NAMALWA (cell line): Measurements from ENCODE around the gene ATP8A1.
"Not testable (repeated sequence)": the region's sequence is repeated elsewhere in the genome, so short reads cannot be mapped to it uniquely, and the experiment has no call there.

Source experiments
- DNase-seq: peaks from one replicate; pipeline ENCODE4 v3.0.0-alpha.2; 2015; ENCODE audit warnings: low spot score

The ATP8A1 gene

DNA sequence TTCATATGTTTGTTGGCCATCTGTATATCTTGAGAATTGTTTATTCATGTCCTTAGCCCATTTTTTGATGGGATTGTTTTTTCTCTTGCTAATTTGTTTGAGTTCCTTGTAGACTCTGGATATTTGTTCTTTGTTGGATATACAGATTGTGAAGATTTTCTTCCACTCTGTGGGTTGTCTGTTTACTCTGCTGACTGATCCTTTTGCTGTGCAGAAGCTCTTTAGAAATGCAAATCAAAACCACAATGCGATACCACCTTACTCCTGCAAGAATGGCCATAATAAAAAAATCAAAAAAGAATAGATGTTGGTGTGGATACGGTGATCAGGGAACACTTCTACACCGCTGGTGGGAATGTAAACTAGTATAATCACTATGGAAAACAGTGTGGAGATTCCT lies 189.1 kb downstream of the ATP8A1 start:
- not testable (repeated sequence) for DNase-seq

DNA sequence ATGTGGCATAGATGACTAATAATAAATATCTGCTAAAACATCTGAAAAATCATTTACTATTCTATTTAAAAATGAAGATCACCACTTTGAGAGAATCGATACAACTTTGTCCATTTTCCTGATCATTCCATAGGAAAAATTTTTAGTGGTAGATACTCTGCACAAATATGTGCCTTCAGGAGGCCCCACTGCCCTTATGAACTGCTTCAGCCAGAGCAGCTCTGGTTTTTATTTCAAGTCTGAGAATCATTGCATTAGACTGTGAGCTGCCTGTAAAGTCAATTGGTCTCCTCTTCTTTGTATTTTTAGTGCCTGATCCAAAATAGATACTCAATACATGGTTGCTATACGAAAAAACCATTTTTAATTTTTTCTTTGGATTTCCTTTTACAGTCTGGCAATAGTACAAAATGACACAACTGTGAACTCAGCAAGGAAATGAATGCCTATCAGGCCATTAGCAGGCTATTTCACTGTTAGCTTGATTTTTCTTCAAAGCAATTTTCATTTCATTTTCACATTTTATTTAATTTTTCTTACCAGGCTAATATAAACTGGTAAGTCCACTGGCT lies 190.5 kb downstream of the ATP8A1 start:
- DNase-seq: no peak

DNA sequence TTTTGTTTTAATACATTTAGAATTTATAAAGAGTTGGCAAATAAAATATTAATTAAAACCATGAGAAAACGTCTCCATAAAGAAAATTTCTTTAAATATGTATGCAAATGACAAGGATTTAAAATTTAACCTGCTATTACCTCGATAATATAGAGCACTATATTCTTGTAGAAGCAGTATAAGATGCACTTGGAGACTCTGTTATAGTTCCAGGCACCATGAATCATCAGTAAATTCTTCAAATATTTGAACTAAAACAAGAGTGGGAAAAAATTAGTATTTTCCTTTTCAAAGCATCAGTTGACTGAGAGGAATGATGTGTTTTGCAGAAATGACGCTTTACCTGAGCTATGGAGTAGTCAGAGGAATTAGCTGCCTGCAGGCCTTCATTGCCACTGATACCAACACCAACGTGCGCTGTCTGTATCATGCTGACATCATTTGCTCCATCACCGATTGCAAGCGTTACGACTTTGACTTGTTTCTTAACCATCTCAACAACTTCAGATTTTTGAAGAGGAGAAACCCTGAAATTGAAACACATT lies 192.3 kb downstream of the ATP8A1 start:
- DNase-seq: no peak

DNA sequence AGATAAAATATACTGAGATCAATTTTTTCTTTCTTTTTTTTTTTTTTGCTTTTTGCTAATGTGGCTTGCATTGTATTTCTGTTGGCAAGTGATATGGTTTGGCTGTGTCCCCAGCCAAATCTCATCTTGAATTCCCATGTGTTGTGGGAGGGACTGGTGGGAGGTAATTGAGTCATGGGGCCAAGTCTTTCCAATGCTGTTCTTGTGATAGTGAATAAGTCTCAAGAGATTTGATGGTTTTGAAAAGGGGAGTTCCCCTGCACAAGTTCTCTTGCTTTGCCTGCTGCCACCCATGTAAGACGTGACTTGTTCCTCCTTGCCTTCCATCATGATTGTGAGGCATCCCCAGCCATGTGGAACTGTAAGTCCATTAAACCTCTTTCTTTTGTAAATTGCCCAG lies 195.7 kb downstream of the ATP8A1 start:
- not testable (repeated sequence) for DNase-seq

DNA sequence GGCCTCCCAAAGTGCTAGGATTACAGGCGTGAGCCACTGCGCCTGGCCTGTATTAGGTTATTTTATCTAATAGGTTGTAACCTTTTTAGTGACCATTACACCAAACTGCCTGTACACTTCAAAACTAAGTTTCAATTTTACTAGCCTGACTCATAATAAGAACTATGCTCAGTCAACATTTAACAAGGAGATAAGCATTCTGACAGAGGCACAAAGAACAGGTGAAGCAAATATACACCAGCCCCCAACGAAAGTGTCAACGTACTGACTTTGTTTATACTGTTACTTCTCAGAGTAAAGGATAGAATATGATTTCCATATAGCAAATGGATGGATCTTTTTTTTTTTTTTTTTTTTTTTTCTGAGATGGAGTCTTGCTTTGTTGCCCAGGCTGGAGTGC lies 196.9 kb downstream of the ATP8A1 start:
- no peak for DNase-seq

DNA sequence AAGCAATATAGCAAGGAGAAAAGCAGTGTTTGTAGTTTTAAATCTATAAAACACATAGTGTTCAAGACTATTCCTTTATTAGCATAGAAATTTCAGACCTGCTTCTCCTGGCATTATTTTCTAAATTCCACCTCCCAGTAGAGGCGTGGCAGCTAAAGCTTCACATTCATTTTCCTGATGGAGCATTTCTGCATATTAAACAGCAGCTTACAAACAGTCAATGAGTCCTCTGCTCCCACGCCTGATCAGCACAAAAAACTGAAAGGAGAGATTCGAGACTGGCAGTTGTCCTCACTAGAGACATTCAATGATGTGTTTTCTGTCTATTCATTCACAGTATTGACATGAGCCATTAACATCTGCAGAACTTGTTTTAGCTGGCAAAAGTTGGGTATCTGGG lies 198.2 kb downstream of the ATP8A1 start:
- DNase-seq: no peak

DNA sequence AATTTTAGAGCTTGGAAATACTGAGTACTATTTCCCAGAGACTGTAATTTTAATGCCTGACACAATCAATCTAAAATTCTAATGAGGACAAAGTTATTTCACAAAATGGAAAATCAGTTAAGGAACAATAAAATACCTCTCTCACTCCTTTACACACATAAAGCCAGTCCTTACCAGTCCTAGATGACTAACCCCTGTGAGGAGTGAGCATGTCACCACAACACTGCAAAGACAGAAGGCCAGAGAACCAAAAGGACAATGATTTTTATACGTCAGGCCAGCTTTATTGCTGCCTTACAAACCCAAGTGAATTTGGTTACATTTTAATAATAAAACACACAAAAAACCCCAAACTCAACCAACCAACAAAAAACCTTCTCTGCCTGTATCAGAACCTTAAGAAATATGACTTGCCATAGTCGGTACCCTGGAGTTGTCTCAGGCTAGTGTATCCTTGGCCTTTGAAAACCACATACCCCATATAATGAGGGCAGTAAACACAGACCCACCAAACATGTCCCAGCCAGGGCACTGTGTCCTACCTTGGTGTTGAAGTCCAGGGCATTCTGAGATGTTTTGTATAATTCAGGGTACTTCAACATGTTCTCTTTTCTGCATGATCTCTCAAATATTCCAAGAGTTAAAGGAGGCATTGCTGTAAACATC lies 202.0 kb downstream of the ATP8A1 start:
- DNase-seq: no peak

DNA sequence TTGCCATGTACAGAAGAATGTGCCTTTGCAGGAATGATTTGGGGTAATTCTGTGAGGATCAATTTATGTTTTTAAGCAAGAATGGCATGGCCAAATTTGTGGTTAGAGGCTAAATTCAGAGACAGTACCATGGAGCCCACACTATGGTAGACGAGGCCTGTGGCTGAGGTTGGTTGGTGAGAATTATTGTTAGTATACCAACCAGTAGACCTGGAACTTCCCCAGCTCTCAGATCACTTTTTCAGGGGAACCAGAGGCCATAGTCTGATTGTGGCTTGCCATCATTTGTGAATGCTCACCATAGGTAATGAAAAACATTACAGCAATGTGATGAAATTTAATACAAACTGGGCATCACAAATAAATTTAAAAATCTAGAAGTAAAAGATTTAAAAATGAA lies 203.3 kb downstream of the ATP8A1 start:
- DNase-seq: no peak

DNA sequence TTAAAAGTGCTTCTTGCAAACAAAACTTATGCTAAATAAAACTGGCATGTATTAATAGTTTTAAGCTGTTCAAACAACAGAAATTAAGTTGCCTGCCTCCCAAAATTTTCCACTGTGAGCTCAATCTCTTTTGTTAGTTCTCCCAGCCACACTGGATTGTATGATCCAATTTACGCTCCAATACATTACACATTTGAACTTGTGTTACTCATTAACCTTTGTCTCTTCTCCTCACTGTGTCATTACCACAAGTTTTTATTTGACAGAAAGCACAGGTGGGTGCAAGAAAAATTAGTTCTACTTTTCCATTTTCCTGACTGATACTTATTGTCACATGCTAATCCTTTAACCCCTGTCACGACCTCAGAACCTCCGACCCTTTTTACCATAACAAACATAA lies 204.1 kb downstream of the ATP8A1 start:
- no peak for DNase-seq

DNA sequence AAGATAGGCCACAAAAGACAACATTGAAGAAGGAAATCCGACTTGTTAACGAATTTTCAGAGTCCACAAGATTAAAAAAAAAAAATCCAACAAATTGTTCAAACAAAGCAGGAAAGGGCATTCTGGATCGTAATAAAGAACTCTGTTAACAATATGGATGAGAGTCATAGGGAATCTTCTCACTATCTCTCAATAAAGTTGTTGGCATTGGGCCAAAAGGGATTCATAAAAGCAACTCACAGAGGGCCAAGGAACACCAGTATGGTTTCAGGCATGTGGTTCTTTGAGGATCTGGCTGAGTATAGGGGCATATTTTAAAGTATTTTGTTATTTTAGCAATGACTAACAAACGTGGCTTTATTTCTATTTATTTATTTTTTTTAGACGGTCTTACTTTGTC lies 210.1 kb downstream of the ATP8A1 start:
- DNase-seq: no peak

DNA sequence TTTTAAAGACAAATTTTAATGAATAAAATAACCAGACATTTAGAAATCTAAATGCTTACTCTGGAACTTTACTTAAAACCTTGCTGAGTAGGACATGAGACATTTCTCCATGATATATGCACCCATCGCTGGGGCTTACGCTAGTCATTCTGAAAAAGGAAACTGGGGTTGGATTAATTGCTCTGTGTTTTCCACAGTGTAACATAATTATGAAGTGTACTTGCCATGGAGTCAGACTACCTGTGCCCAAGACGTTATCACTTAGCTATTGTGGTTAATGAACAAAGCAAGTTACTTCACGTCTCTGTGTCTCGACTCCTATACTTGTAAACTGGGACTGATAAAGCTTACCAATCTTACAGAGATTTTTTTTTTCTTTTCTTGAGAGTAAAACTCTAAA lies 211.9 kb downstream of the ATP8A1 start:
- no peak for DNase-seq

DNA sequence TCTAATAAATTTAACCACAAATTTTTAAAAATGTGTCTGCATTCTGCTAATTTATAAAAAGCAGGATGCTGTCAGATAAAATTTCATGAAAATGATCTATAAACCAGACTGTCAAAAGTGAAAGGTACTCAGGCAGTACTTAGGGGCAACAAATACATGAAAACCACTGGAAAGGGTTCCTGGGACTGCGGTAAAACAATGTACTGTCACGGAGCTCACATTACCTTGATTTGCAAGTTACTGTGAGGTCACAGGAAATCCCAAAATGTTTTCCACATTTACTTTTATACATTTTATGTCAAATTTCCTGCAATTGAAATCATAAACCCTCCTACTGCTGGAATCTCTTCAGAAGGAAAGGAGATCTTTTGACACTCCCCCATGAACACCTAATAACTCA lies 214.3 kb downstream of the ATP8A1 start:
- no peak for DNase-seq

DNA sequence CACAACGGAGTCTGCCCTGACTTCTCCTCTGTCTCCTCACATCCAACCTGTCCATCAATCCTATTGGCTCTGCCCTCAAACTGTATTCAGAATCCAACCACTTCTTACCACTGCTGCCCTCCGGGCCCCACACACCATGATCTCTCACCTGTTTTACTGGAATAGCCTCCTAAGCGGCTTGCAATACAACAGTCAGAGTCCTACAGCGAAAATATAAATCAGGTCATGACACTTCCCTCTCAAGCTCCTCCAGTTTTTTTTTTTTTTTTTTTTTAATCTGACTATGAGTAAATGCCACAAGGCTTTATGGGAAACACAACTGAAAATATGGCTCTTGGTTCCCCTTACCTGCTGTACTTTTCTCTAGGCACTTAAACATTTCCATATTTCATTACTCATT lies 216.8 kb downstream of the ATP8A1 start:
- DNase-seq: no peak

DNA sequence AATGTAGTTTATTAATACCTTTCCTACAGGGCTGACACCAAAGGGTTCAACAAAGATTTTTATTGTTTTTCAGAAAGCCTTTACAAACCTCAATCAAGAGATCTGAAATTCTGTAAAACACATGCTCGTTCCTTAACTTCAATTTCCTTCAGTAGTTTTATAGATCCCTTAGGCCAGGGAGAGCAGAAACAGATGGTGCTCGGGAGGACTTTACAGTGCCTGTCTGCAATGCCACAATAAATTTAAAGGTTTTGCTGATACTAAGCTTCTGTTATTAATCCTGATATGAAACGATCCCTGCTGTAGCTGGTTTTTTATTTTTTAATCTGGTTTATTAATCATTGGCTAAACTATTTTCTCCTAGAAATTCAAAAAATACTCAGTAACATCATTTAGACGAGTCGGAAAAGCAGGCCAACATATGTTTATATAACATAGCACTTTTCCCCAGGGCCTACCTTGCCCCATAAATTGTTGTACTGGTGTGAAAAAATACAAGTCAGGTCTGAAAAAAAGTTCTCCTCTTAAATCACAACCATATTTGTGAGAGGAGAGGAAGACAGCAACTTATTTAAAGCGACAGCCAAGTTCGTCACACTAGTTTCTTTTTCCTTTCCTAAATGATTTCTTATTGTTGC lies 219.9 kb downstream of the ATP8A1 start:
- DNase-seq: no peak

DNA sequence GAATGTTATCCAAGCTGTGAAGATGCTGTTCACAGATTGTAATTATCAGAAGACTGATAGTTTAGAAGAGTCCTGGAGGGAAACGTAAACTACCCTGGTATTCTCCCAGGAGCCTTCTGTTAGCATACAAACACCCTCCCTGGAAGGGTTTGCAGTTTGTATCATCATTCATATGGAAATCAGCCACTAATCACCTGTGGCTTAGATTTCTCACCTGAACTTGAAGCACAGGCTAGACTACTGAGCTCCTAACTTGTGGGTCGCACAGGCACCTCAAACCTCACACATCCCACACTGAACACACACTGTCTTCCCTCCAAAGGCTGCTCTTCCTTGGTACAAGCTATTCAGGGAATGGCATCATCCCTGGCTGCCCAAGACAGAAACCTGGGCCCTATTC lies 228.9 kb downstream of the ATP8A1 start:
- DNase-seq: no peak

DNA sequence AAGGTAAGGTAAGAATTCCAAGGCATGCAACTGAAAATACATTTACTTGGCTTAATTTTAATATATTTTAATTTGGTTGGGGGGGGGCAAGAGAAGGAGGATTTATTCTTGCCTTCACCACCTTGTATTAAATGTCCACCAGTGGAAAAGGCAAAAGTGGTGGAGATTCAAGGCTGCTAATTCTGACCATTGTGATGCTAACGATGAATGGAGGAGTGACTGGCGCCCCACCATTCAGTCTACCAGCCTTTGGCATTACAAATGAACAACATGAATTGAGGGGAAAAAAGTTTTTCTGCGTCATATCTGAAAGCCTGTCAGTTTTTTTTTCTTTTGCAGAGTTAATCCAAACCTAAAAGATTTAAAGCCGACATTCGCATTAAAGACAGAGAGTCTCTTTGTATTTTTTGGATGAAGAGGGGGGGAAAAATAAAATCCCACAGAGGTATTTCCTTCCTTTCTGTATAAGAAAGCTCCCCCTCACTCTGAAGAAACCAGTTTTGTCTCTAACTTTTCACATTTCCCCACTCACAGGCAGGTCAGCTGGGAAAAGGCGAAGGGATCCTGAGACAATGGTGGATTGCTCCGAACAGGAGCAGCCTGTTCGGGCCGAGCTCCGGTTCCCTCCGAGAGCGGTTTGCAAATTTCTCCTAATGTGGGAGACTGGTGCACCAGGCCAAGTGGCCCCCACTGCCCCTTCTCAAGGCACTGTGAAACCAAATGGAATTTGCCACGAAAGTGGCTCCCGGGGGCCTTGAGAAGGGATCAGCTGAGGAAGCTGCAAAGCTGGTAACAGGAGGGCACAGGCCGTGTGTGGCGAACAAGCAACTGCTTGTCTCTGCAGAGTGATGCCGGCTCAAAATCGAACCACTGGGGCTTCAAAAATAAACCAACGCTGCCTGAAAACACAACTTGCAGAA lies 231.5 kb downstream of the ATP8A1 start:
- DNase-seq: no peak

DNA sequence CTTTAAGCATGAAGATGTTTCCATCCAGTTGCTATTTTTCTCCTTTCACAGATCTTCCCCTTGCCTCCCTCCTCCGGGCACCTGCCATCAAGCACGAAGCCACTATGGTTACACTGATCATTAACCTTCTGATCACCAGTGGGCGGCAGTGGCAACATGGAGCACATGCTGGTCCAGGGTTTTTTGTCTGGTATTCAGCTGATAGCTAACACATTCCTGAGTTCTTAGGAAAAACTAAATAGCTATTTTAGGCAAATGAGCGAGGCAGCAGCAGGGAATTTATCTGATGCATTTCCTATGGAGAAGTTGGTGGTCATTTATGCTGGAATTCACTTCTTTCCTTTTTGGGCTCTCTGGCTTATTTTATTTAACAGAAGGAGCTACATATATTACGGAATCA lies 236.8 kb downstream of the ATP8A1 start:
- no peak for DNase-seq

DNA sequence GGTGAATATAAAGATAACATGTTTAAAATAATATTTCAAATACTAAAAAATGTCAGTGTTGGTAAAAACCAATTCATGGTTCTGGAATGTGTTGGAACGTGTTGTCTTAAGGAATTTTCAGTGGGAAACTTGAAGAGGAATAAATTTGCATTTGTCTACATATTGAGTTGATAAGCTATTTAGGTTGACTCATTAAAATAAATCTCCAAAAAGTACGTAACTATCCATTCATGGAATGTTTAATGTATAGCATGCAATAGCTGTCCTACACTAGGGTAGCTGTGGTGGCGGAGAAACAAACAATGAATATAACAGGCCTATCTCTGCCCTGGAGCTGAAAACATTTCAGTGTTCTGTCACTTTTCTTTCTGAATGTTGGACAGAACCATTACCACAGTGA lies 239.4 kb downstream of the ATP8A1 start:
- DNase-seq: no peak

DNA sequence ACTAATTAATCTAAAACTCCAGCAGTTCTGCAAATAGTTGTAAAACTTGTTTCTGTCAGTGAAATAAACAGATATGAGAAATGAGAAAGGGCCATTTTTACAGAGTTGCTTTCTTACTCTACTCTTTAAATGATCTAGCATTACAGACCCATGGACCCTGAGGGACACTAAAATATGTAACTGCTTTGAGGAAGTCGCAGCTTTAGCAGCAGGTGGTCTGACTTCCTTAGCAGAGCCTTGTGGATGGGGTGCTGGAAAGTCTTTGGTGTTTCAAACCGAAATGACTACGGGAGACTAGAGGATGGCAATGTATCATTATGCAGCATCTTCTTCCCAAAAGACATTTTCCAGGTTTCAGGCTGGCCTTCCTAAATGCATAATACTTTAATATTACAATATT lies 240.9 kb downstream of the ATP8A1 start:
- DNase-seq: no peak

DNA sequence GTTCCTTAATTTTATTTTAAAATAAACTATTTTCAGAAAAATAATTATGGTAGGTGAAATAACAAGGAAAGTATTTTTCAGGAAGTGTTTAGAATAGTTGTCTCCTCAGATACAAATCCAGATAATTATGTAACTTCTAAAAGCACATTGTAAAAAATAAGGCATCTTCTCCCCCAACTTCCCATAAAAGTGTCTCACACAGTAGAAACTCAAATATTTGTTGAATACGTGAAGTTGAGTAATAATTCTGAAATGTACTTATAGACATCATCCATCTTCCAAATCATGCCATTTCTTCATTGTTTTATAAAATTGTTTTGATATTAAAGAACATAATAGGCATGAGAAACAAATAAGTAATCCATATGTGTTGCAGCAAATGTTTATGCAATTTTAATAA lies 241.6 kb downstream of the ATP8A1 start:
- no peak for DNase-seq

DNA sequence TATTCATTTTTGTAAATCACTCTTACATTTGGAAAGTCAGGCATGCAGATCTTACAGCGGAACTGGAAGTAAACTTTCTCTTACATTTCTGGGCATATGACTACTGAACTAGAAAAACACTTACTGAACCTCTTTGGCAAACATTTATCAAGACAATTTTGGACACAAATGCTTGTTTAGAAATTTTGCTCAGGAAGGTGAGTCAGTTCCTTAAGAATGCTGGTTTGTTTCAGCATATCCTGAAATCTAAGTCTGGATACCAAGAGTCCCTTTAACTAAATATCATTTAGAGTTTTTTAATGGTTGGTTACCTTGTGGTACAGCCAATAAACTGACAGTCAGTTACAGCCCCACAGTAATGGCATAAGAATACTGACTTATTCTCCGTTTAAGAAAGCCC lies 244.7 kb downstream of the ATP8A1 start:
- no peak for DNase-seq

DNA sequence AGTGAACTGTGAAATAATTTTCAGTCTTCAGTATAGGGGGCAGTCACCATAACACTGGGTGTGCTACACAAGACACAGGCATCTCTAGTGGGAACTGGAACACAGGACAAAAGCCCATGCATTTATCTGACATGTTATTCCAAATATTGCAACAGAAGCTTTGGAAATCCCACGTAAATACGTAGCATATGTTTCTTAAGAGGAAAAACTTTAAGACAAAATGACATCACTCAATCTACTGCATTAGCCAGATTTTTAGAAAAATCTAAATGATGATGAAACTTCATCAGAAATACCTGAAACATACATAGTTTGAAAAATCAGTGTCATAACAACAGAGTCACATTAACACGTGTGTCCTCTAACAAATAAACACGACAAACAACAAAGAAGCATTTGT lies 245.1 kb downstream of the ATP8A1 start:
- no peak for DNase-seq

DNA sequence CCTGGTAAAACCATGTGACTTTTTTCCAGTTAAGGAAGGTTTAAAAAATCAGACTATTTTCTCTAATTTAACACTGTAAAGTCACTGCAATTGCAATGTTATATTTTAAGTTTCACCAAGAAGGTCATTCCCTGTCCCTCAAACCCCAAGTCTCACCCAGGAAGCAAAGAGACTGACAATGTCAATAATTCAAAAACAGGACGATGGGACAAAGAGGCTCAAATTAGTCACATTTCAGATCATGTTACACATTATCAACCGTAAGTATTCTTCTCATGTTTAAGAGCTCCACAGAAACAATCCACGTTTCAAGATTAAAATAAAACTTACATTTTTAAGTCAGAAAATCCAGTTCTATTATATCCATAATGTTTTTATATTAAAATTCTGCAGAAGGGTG lies 246.5 kb downstream of the ATP8A1 start:
- no peak for DNase-seq
